SK-N-MC (cell line): ENCODE results near the gene ZNF331.

ENCODE experiments used
- EZH2 ChIP-seq: fragments of 200-600 bp; sonication (generic); IDR thresholded peaks from one replicate; pipeline ENCODE4 v1.6.1; 2017; ENCODE audit warnings: antibody characterized with exemption
- FOXP2 ChIP-seq: optimal IDR thresholded peaks from 2 replicates; pipeline ENCODE3; 2011; ENCODE audit warnings: mild to moderate bottlenecking, moderate library complexity; ENCODE audit not compliant: insufficient read depth; ENCODE audit errors: extremely low read length, control extremely low read depth
- POLR2AphosphoS5 ChIP-seq: IDR thresholded peaks from 2 replicates; pipeline ENCODE4 v1.6.1; 2012; ENCODE audit warnings: mild to moderate bottlenecking, low read depth, low read length, borderline replicate concordance

DNA sequence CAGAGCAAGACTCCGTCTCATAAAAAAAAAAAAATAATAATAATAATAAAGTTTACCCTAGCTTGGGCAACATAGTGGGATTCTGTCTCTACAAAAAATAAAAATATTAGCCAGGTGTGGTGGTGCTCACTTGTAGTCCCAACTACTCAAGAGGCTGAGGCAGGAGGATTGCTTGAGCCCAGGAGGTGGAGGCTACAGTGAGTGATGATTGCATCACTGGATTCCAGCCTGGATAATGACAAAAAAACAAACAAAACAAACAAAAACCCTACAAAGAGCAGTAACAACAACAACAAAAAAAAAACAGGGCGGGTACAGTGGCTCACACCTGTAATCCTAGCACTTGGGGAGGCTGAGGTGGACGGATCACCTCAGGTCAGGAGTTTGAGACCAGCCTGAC is 45.2 kb downstream of the ZNF331 start:
- TF ChIP-seq POLR2AphosphoS5: no peak
- TF ChIP-seq EZH2: no peak
- no peak for TF ChIP-seq FOXP2
